ENCODE measurements around the gene ADAMTS6. TPM values are rescaled to one million over a fixed set of nuclear protein-coding genes. Genes with fewer than 3 reads are reported as not detected.
"Not testable (repeated sequence)": the region's sequence is repeated elsewhere in the genome, so short reads cannot be mapped to it uniquely, and the experiment has no call there.

The ADAMTS6 gene
- total and polyA plus RNA-seq, 2 of the 13 experiments (the other 11 are each of a cell fraction or from before 2014, with no cell fraction given), result 3.1 to 8.2 TPM

DNA sequence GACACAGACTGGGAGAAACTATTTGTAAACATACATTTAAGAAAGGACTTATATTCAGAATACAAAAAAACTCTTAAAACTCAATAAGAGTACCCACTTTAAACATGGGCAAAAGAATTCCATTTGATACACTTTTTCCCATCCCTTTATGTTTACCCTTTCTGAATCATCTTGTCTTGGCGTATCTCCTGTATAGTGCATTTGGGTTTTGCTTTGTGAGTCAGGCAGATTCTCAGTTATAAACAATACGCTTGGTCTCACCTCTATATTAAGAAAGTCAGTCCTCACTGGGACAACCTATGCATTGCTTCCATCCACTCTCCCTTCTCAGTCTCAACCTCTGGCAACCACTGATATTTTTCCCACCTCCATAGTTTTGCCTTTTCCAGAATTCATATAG lies 27.3 kb upstream of the ADAMTS6 start (continued):
- TF ChIP-seq RBM39 (IDR thresholded peaks at IDR 0.05; ENCODE audit: low read depth, low read length, poor library complexity, severe bottlenecking), result no peak

- no peak overlapping the region for H3K4me3 ChIP-seq (replicated peaks in 1 of 3; ENCODE audit: insufficient read depth in 1 of 3, low read depth in 2 of 3, low read length in 3 of 3)
- FAIRE-seq, result no peak
- H3K79me2 ChIP-seq (ENCODE audit: insufficient read depth, low read length), result no peaks in the 10 kb centered on the region
- H4K20me1 ChIP-seq (ENCODE audit: insufficient read depth, low read length), result no peaks in the 10 kb centered on the region
- no peak for DNase-seq (ENCODE audit: low spot score)
- H3K27me3 ChIP-seq (ENCODE audit: control insufficient read depth in 1 of 2, insufficient read depth in 2 of 2, low read length in 2 of 2), result no peaks in the 10 kb centered on the region
- POLR2A ChIA-PET, result no interaction called here
- no peak overlapping the region for H2AFZ ChIP-seq (ENCODE audit: low read length)
- no peak for ATAC-seq
- CTCF ChIA-PET (ENCODE audit: low intra/inter-chr PET ratio, low total read pairs), result no interaction called here
- H3K4me1 ChIP-seq (ENCODE audit: insufficient read depth, low read length), result peaks cover 2% of the 10 kb centered on the region; the same call in 1 of the 2 replicates
- no peaks in the 10 kb centered on the region for H3K36me3 ChIP-seq (replicated peaks in 1 of 2; ENCODE audit: control insufficient read depth in 1 of 2, insufficient read depth in 2 of 2, low read length in 2 of 2)
- no peak overlapping the region for H3K4me2 ChIP-seq (ENCODE audit: low read depth, low read length)
- in situ Hi-C loops (cut with HindIII; ENCODE audit: extremely low pct_ligation_motif_present, low pct_unique_long_range_greater_than_20kb) (no loop called here), intact Hi-C loops (cut with micrococcal nuclease; ENCODE audit: unreplicated experiment) (no loop called here)
- H3K27ac ChIP-seq (ENCODE audit: extremely low read length, insufficient read depth, low read length), result no peak overlapping the region
- WGBS (ENCODE audit: low lambda C conversion rate), result 92% methylated on average over 3 of the region's 3 CpGs
- TF ChIP-seq RBFOX2 (IDR thresholded peaks at IDR 0.05; ENCODE audit: low read depth, low read length) (no peak), MIER2 (CRISPR knock-in tag; IDR thresholded peaks at IDR 0.05) (no peak), GABPB1 (CRISPR knock-in tag; IDR thresholded peaks at IDR 0.05) (no peak), HMG20A (CRISPR knock-in tag; IDR thresholded peaks at IDR 0.05; ENCODE audit: borderline replicate concordance) (no peak)
- no TSS peak for BruUV-seq (replicated peaks)
- no peak overlapping the region for H3K9ac ChIP-seq (ENCODE audit: insufficient read depth, low read depth, low read length)
- H3K9me3 ChIP-seq (ENCODE audit: low read length), result no peaks in the 10 kb centered on the region
These were observed 25.2 kb upstream of the ADAMTS6 start for GRCh38 chr5:65506961-65507360.

- Histone ChIP-seq H3K79me2 (ENCODE audit: insufficient read depth, low read length) (no peaks in the 10 kb centered on the region), H3K9me3 (ENCODE audit: low read length) (no peaks in the 10 kb centered on the region), H2AFZ (ENCODE audit: low read length) (no peak overlapping the region), H3K27ac (ENCODE audit: extremely low read length, insufficient read depth, low read length) (no peak overlapping the region), H3K4me2 (ENCODE audit: low read depth, low read length) (no peak overlapping the region), H3K27me3 (ENCODE audit: control insufficient read depth in 1 of 2, insufficient read depth in 2 of 2, low read length in 2 of 2) (no peaks in the 10 kb centered on the region), H4K20me1 (ENCODE audit: insufficient read depth, low read length) (no peaks in the 10 kb centered on the region), H3K36me3 (replicated peaks in 1 of 2; ENCODE audit: control insufficient read depth in 1 of 2, insufficient read depth in 2 of 2, low read length in 2 of 2) (no peaks in the 10 kb centered on the region; a peak in 1 of 5 replicates), H3K9ac (ENCODE audit: insufficient read depth, low read depth, low read length) (no peak overlapping the region), H3K4me1 (ENCODE audit: insufficient read depth, low read length) (no peaks in the 10 kb centered on the region), H3K4me3 (replicated peaks in 1 of 3; ENCODE audit: insufficient read depth in 1 of 3, low read depth in 2 of 3, low read length in 3 of 3) (no peak overlapping the region)
- ATAC-seq (no peak), DNase-seq (ENCODE audit: low spot score) (no peak), FAIRE-seq (no peak)
- in situ Hi-C loops (cut with HindIII; ENCODE audit: extremely low pct_ligation_motif_present, low pct_unique_long_range_greater_than_20kb) (loop anchor here (25.0 kb wide), 2 partner anchors 527 to 852 kb away; no protein-coding TSS in a partner anchor), intact Hi-C loops (cut with micrococcal nuclease; ENCODE audit: unreplicated experiment) (no loop called here)
- WGBS (ENCODE audit: low lambda C conversion rate), result 92% methylated on average over 4 of the region's 4 CpGs
- TF ChIP-seq ZNF441 (CRISPR knock-in tag; IDR thresholded peaks at IDR 0.05; ENCODE audit: borderline replicate concordance), result no peak
- no peak for TF ChIP-seq ZNF746 (CRISPR knock-in tag; IDR thresholded peaks at IDR 0.05)
- ChIA-PET CTCF (ENCODE audit: low intra/inter-chr PET ratio, low total read pairs) (no interaction called here), POLR2A (no interaction called here)
- BruUV-seq (replicated peaks), result no TSS peak
These were observed 7.4 kb upstream of the ADAMTS6 start for GRCh38 chr5:65489119-65489518.

- POLR2A ChIA-PET; BruUV-seq (replicated peaks); H3K27ac ChIP-seq (ENCODE audit: extremely low read length, insufficient read depth, low read length); H3K4me2 ChIP-seq (ENCODE audit: low read depth, low read length); H3K9me3 ChIP-seq (ENCODE audit: low read length); intact Hi-C loops (cut with micrococcal nuclease; ENCODE audit: unreplicated experiment); H2AFZ ChIP-seq (ENCODE audit: low read length); H3K4me3 ChIP-seq (replicated peaks in 1 of 3; ENCODE audit: insufficient read depth in 1 of 3, low read depth in 2 of 3, low read length in 3 of 3); H3K27me3 ChIP-seq (ENCODE audit: control insufficient read depth in 1 of 2, insufficient read depth in 2 of 2, low read length in 2 of 2); CTCF ChIA-PET (ENCODE audit: low intra/inter-chr PET ratio, low total read pairs); H3K4me1 ChIP-seq (ENCODE audit: insufficient read depth, low read length); H3K9ac ChIP-seq (ENCODE audit: insufficient read depth, low read depth, low read length); FAIRE-seq; ATAC-seq; DNase-seq (ENCODE audit: low spot score); H3K36me3 ChIP-seq (replicated peaks in 1 of 2; ENCODE audit: control insufficient read depth in 1 of 2, insufficient read depth in 2 of 2, low read length in 2 of 2); H4K20me1 ChIP-seq (ENCODE audit: insufficient read depth, low read length); H3K79me2 ChIP-seq (ENCODE audit: insufficient read depth, low read length): not testable (repeated sequence)
- in situ Hi-C loops (cut with HindIII; ENCODE audit: extremely low pct_ligation_motif_present, low pct_unique_long_range_greater_than_20kb), result loop anchor here (25.0 kb wide), 2 partner anchors 526 to 851 kb away; no protein-coding TSS in a partner anchor
- 92% methylated on average over 6 of the region's 7 CpGs for WGBS (ENCODE audit: low lambda C conversion rate)
These were observed 6.4 kb upstream of the ADAMTS6 start for GRCh38 chr5:65488038-65488687.
